GM23248 (cell line): ENCODE data around the gene SH3RF3.

Experiments used
- EZH2 ChIP-seq: fragments of 200-600 bp; sonication (generic); IDR thresholded peaks from 2 replicates; pipeline ENCODE4 v1.6.1; 2018; ENCODE audit warnings: antibody characterized with exemption, mild to moderate bottlenecking; ENCODE audit not compliant: insufficient read depth, poor library complexity, severe bottlenecking
- EZH2phosphoT487 ChIP-seq: fragments of 200-600 bp; sonication (generic); IDR thresholded peaks from 2 replicates; pipeline ENCODE4 v1.6.1; 2018; ENCODE audit warnings: antibody characterized with exemption, moderate library complexity, mild to moderate bottlenecking, low read depth; ENCODE audit not compliant: insufficient read depth

DNA sequence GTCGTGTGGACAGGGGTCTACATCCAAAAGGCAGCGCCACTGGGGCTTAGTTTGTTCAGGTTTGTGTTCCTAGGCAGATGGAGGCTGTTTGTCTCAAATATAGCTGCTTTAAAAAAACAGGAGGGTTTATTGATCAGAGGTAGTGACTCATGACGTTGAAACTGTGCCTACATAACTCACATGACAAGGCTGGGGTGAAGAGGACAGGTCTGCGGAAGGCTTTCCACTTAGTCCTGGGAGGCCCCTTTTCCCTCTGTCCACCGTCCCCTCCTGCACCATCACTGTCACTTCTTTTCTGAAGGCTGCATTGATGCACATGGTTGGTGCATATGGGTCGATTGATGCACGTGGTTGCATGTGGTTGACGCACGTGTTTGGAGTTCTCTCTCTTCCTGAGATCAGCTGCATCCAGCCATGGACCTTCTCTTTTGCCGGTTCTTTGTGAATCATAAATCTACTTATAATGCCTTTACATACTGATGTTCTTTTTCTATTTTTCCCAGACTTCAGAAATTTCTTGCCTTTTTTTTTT is 10.9 kb downstream of the SH3RF3 start:
- TF ChIP-seq EZH2 (no peak), EZH2phosphoT487 (no peak)
